Uterus (tissue), 4 donors: ENCODE measurements around the gene FAM222B. TPM values are rescaled to one million over a fixed set of nuclear protein-coding genes. Genes with fewer than 3 reads are reported as not detected.
A peak's percentile ranks its signal among the peaks of the same experiment; 100 is the strongest.

Experiments
- DNase-seq, 2 donors: peaks; one replicate each; pipeline ENCODE4 v3.0.0-alpha.2; 2019 to 2020
- H3K27ac ChIP-seq, 2 donors: fragments of 200-600 bp; sonication (generic); 1 replicate in 1 of 2; 2 replicates in 1 of 2; pipeline ENCODE4 v1.5.1; 2016 to 2018
- H3K27me3 ChIP-seq, 2 donors: fragments of 200-600 bp; sonication (generic); one replicate each; pipeline ENCODE4 v1.5.1; 2018 to 2019; ENCODE audit warnings: control low read depth in 1 of 2
- H3K36me3 ChIP-seq, 2 donors: fragments of 200-600 bp; sonication (generic); one replicate each; pipeline ENCODE4 v1.5.1; 2019; ENCODE audit warnings: control low read depth in 1 of 2
- H3K4me1 ChIP-seq, 2 donors: fragments of 200-600 bp; sonication (generic); one replicate each; pipeline ENCODE4 v1.5.1; 2018 to 2019; ENCODE audit warnings: control low read depth in 1 of 2
- H3K4me3 ChIP-seq, 2 donors: fragments of 200-600 bp; sonication (generic); 1 replicate in 1 of 2; 2 replicates in 1 of 2; pipeline ENCODE4 v1.5.1; 2018 to 2019; ENCODE audit warnings: mild to moderate bottlenecking in 1 of 2
- H3K9me3 ChIP-seq, 2 donors: fragments of 200-600 bp; sonication (generic); one replicate each; pipeline ENCODE4 v1.5.1; 2019; ENCODE audit warnings: control low read depth in 1 of 2
- POLR2A ChIP-seq, 2 donors: fragments of 450-650 bp; IDR thresholded peaks; one replicate each; pipeline ENCODE4 v1.6.1; 2016; ENCODE audit warnings: antibody characterized with exemption in 2 of 2, mild to moderate bottlenecking in 1 of 2, moderate library complexity in 1 of 2
- intact Hi-C: fragments of 100-400 bp; cut with DNase I; formaldehyde crosslinking; loops from one replicate; pipeline ENCODE4 v1.15.1; 2023; ENCODE audit warnings: low total_unique reads
- total RNA-seq, 4 donors: library from RNA; depleted of rRNA in 3 of 4; stranded (reverse); fragments of >200 nt in 3 of 4; gene quantifications; one replicate each; pipeline versions ENCODE4 v1.1.0 to v1.2.4, GENCODE V29; 2014 to 2023
- TF ChIP-seq, protein P1 (sequence below), 4 experiments: fragments of 200-600 bp in 2 of 4; fragments of 450-650 bp in 2 of 4; sonication (generic) in 2 of 4; IDR thresholded peaks; one replicate each; pipeline ENCODE4 v1.5.1; 2016 to 2019; ENCODE audit warnings: antibody characterized with exemption in 4 of 4, mild to moderate bottlenecking in 2 of 4, moderate library complexity in 1 of 4
- donor health status: DM: yes; HTN: yes; CAD: no.

Gene FAM222B
- total RNA-seq, 4 donors from 2014 or later, result 2.4 to 24.3 (median 4.2) TPM

DNA sequence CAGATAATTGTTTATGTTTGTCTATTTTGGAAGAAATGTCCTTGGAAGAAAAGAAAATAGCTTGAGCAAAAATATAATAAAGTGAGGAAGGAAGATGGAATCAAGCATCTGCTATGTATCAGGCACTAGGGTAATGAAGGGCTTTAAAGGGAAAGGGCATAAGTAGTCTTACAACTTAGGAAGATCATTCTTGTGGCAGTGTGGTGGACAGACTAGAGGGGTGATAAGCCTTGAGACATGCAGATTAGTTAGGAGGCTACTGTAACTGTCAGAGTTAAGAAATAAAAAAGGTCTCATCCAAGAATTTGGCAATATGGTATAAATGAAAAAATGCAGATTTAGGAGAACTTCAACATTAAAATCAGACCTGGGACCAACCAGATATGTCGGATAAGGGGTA is 14.9 kb downstream of the FAM222B start:
- intact Hi-C loops, result no loop called here
- H3K4me3 ChIP-seq, result no peak overlapping the region
- no peak for DNase-seq
- H3K9me3 ChIP-seq, result no peaks in the 10 kb centered on the region
- H3K4me1 ChIP-seq, result no peaks in the 10 kb centered on the region
- H3K36me3 ChIP-seq, result no peaks in the 10 kb centered on the region
- no peak for TF ChIP-seq POLR2A (IDR thresholded peaks at IDR 0.05)
- TF ChIP-seq, protein P1, sequence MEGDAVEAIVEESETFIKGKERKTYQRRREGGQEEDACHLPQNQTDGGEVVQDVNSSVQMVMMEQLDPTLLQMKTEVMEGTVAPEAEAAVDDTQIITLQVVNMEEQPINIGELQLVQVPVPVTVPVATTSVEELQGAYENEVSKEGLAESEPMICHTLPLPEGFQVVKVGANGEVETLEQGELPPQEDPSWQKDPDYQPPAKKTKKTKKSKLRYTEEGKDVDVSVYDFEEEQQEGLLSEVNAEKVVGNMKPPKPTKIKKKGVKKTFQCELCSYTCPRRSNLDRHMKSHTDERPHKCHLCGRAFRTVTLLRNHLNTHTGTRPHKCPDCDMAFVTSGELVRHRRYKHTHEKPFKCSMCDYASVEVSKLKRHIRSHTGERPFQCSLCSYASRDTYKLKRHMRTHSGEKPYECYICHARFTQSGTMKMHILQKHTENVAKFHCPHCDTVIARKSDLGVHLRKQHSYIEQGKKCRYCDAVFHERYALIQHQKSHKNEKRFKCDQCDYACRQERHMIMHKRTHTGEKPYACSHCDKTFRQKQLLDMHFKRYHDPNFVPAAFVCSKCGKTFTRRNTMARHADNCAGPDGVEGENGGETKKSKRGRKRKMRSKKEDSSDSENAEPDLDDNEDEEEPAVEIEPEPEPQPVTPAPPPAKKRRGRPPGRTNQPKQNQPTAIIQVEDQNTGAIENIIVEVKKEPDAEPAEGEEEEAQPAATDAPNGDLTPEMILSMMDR (IDR thresholded peaks at IDR 0.05), result no peak
- no peak overlapping the region for H3K27ac ChIP-seq
- no peaks in the 10 kb centered on the region for H3K27me3 ChIP-seq

DNA sequence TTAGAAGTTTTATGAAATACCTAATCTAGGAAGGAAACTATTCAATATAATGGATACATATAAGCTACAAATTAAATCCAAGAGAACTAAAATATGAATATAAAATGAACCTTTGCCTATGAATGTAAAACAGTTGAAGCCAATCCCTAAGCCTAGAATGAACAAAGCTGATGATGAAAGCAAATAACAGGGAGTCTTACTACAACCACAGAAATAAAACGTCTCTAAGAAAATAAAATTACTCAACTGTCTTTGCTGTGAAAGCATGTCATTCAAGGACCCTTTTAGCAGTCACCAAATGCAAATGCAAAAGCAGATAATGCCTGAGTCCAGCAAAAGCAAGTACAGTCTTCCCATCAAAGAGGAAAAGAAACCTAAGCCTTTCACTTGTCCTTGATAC is 23.0 kb downstream of the FAM222B start:
- Histone ChIP-seq H3K27me3 (no peaks in the 10 kb centered on the region), H3K9me3 (no peaks in the 10 kb centered on the region), H3K4me3 (no peak overlapping the region), H3K27ac (no peak overlapping the region), H3K4me1 (no peaks in the 10 kb centered on the region), H3K36me3 (no peaks in the 10 kb centered on the region)
- no peak for DNase-seq
- intact Hi-C loops, result no loop called here
- TF ChIP-seq POLR2A (IDR thresholded peaks at IDR 0.05), result no peak
- TF ChIP-seq, protein P1 (IDR thresholded peaks at IDR 0.05), result no peak

DNA sequence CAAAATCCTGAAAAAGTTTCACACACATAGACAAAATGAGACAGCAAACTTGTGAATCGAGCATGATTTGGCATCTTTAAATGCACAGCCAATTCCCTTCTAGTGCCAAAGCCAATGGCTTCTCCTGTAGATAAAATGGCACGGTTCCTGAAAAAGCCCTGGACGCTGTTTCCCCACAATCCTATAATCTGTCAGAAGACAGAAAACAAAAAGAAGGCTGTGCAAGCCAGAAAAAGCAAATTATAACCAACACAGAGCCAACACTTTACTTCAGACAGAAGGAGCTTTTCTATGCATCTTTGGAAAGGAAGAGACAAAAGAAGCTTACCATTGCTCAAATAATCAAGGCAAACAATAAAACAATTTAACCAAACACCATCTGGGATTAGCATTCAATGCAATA is 23.8 kb downstream of the FAM222B start:
- H3K27ac ChIP-seq, result no peak overlapping the region
- no peak overlapping the region for H3K4me3 ChIP-seq
- DNase-seq, result no peak
- no peaks in the 10 kb centered on the region for H3K27me3 ChIP-seq
- H3K4me1 ChIP-seq, result no peaks in the 10 kb centered on the region
- H3K36me3 ChIP-seq, result no peaks in the 10 kb centered on the region
- intact Hi-C loops, result no loop called here
- no peaks in the 10 kb centered on the region for H3K9me3 ChIP-seq
- TF ChIP-seq, protein P1 (IDR thresholded peaks at IDR 0.05), result no peak
- TF ChIP-seq POLR2A (IDR thresholded peaks at IDR 0.05), result no peak

DNA sequence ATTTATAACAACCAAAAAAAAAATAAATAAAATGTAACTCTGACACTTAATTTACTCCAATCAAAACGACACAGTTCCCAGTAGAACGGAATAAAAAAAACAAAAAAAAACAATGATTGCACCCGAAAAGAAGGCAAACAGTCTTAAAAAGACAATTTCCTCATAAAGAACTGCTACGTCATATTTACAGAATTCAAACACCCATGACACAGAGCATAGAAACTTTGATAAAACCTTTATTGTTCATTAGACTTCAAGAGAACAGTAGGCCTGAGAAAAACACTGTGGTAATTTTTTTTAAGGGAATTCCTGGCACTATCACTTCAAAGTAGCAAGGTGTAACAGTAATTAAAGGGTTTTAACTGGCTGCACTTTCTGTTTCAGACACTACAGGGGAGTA is 26.1 kb downstream of the FAM222B start:
- H3K36me3 ChIP-seq, result no peaks in the 10 kb centered on the region
- intact Hi-C loops, result no loop called here
- no peak overlapping the region for H3K4me3 ChIP-seq
- no peaks in the 10 kb centered on the region for H3K4me1 ChIP-seq
- no peak overlapping the region for H3K27ac ChIP-seq
- TF ChIP-seq POLR2A (IDR thresholded peaks at IDR 0.05), result no peak
- TF ChIP-seq, protein P1 (IDR thresholded peaks at IDR 0.05), result no peak
- H3K9me3 ChIP-seq, result no peaks in the 10 kb centered on the region
- H3K27me3 ChIP-seq, result no peaks in the 10 kb centered on the region
- no peak for DNase-seq

DNA sequence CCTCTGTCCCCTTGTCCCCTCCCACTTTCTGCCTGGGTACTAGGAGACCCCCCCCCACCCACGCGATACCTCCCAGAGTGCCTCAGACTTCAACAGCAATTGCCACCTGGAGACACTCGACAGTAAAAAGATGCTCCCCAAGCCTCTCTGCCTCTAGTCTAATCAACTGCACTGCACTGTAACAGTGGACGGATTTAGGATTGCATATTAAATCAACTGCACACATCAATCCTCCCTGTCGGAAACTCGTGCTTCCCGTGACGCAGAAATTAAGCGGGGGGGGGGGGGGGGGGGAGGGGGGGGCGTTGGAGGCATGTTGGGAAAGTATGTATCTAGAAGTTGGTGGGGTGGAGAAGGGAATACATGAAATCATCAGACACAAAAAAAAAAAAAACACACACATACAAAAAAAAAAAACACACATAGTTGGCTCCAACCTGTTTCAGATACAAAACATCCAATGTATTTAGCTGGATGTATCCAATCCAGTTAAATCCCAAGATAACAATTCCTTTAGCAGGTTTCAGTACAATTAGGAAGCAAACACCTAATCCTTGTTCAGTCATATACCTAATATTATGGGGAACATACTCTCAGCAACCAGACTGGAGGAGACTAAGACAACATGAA is 29.7 kb downstream of the FAM222B start:
- intact Hi-C loops, result no loop called here
- DNase-seq, result no peak
- peak overlapping the region; percentile 86 to 92 for H3K4me3 ChIP-seq
- H3K36me3 ChIP-seq, result no peaks in the 10 kb centered on the region
- H3K27ac ChIP-seq, result peak overlapping the region; percentile 90 to 94
- TF ChIP-seq, protein P1 (IDR thresholded peaks at IDR 0.05), result no peak
- no peak for TF ChIP-seq POLR2A (IDR thresholded peaks at IDR 0.05)
- H3K27me3 ChIP-seq, result no peaks in the 10 kb centered on the region
- H3K9me3 ChIP-seq, result no peaks in the 10 kb centered on the region
- H3K4me1 ChIP-seq, result no peaks in the 10 kb centered on the region
